ENCODE results near the gene MARCKS.
"Not testable (repeated sequence)": the region's sequence is repeated elsewhere in the genome, so short reads cannot be mapped to it uniquely, and the experiment has no call there.

The MARCKS gene

GRCh38 chr6:113886512-113886911 lies 29.4 kb downstream of the MARCKS start:
- no peak for ATAC-seq

GRCh38 chr6:113888493-113888892 lies 31.3 kb downstream of the MARCKS start:
- no peak for ATAC-seq

- no peak for ATAC-seq
Observed at GRCh38 chr6:113888956-113889630, 31.9 kb downstream of the MARCKS start.

- ATAC-seq = no peak
Observed at GRCh38 chr6:113893451-113893850, 36.3 kb downstream of the MARCKS start.

- ATAC-seq = no peak
Observed at GRCh38 chr6:113893866-113894265, 36.7 kb downstream of the MARCKS start.

- no peak for ATAC-seq
Observed at GRCh38 chr6:113894712-113895674, 37.8 kb downstream of the MARCKS start.

- ATAC-seq = no peak
Observed at GRCh38 chr6:113901482-113901881, 44.3 kb downstream of the MARCKS start.

- no peak for ATAC-seq
Observed at GRCh38 chr6:113903666-113904330, 46.7 kb downstream of the MARCKS start.

- no peak for ATAC-seq
Observed at GRCh38 chr6:113907102-113907815, 50.1 kb downstream of the MARCKS start.

- ATAC-seq = no peak
Observed at GRCh38 chr6:113908801-113909200, 51.7 kb downstream of the MARCKS start.

- ATAC-seq = no peak
Observed at GRCh38 chr6:113909224-113909856, 52.2 kb downstream of the MARCKS start.

- ATAC-seq = not testable (repeated sequence)
Observed at GRCh38 chr6:113910285-113910684, 53.1 kb downstream of the MARCKS start.

Measured in activated CD4-positive, CD25-positive, alpha-beta regulatory T cell treated with anti-CD3 and anti-CD28 coated beads, Interleukin-2, amount 50 U/mL, for 24 hours (primary cell).